ENCODE results near the gene WDR1. TPM values are rescaled to one million over a fixed set of nuclear protein-coding genes. Genes with fewer than 3 reads are reported as not detected.

Gene WDR1
- total RNA-seq, 3 donors from 2014 or later (not counting 1 experiment from before 2014, with no cell fraction given) = 411 to 477 (median 468) TPM

DNA sequence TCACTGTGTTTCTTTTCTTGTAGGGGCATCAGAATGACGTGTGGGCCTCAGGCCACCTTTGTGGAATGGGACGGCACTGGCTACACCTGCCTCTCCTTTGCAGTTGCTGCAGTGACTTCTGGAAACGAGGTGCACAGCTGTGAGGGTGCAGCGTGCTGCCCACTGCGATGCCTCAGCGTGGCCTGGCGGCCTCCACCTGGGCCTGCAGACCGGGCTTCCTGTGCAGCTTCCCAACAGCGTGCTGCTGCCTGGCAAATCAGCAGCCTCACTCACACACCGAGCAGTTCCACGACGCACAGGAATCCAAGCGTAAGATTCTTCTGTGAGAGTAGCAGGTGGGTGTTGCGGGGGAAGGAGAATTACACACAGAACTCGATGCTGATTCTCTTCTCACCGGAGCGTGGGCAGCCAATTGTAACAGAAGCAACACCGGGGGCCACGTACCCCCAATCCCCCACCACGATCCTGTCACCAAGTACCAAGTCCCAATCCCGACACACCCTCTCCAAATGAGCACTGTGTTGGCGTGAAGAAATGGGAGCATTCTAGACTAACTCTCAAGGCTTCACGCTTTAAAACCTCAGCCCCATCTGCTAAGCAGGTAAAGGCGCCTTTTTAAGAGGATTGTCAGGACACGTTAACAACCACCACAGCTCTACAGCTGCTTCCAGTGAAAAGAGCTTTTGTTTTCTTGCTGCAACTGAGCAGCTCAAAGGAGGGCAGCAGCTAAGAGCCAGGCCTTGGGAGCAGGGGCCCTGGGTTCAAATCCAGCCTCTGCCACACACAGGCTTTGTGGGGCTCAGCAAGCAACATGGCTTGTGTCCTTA is 16.9 kb downstream of the WDR1 start:
- Mint-ChIP-seq H3K27me3 (ENCODE audit: low read depth in 2 of 2) (no peaks in the 10 kb centered on the region), H3K9me3 (no peaks in the 10 kb centered on the region), H3K4me3 (peak overlapping the region; percentile 21), H3K4me1 (peaks cover 96 to 99% of the 10 kb centered on the region in 2 donors), H3K27ac (peak overlapping the region; percentile 88 to 99), H3K36me3 (no peaks in the 10 kb centered on the region)
- Histone ChIP-seq H3K27ac (ENCODE audit: low read length) (peak overlapping the region; percentile 63), H3K9me3 (ENCODE audit: control insufficient read depth, insufficient read depth, low read length) (no peaks in the 10 kb centered on the region), H3K4me3 (ENCODE audit: low read length) (no peak overlapping the region), H3K4me1 (ENCODE audit: control insufficient read depth, insufficient read depth, low read length) (peaks cover 91% of the 10 kb centered on the region), H3K36me3 (ENCODE audit: control insufficient read depth, insufficient read depth, low read length) (peaks cover 67% of the 10 kb centered on the region), H3K27me3 (ENCODE audit: control insufficient read depth, insufficient read depth, low read length) (no peaks in the 10 kb centered on the region)
- ATAC-seq = peak in 1 of 3 donors; percentile 1
- intact Hi-C loops (cut with micrococcal nuclease) = loop anchor here (10.0 kb wide), 1 partner anchor 85 kb away; no protein-coding TSS in a partner anchor
- 47% methylated on average over 25 of the region's 25 CpGs for WGBS (ENCODE audit: insufficient coverage)
- peak in 1 of 2 donors; percentile 68 for DNase-seq
- TF ChIP-seq, protein P1, sequence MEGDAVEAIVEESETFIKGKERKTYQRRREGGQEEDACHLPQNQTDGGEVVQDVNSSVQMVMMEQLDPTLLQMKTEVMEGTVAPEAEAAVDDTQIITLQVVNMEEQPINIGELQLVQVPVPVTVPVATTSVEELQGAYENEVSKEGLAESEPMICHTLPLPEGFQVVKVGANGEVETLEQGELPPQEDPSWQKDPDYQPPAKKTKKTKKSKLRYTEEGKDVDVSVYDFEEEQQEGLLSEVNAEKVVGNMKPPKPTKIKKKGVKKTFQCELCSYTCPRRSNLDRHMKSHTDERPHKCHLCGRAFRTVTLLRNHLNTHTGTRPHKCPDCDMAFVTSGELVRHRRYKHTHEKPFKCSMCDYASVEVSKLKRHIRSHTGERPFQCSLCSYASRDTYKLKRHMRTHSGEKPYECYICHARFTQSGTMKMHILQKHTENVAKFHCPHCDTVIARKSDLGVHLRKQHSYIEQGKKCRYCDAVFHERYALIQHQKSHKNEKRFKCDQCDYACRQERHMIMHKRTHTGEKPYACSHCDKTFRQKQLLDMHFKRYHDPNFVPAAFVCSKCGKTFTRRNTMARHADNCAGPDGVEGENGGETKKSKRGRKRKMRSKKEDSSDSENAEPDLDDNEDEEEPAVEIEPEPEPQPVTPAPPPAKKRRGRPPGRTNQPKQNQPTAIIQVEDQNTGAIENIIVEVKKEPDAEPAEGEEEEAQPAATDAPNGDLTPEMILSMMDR (IDR thresholded peaks at IDR 0.05) = no peak

DNA sequence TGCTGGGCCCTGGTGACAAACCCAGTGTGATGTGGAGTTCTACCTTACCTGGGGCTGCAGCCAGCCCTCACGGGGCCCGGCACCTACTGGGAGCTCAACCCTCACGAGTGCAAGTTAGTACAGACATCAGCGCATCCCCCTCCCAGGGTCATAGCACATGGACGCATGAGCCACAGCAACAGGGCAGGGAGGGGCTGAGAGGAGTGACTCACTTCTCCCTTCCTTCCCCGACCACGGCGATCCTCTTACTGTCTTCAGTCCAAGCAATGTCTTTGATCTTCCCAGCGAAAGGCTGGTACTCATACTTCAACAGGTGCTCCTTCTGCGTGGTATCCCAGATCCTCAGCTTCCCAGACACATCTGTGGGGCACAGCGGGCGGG is 17.8 kb downstream of the WDR1 start:
- Mint-ChIP-seq H3K27me3 (ENCODE audit: low read depth in 2 of 2) (no peaks in the 10 kb centered on the region), H3K9me3 (no peaks in the 10 kb centered on the region), H3K4me3 (no peak overlapping the region), H3K4me1 (peaks cover 93 to 99% of the 10 kb centered on the region in 2 donors), H3K36me3 (no peaks in the 10 kb centered on the region), H3K27ac (peak overlapping the region; percentile 88 to 99)
- H3K27ac ChIP-seq (ENCODE audit: low read length) = peak overlapping the region; percentile 53
- intact Hi-C loops (cut with micrococcal nuclease) = loop anchor here (10.0 kb wide), 1 partner anchor 84 kb away; no protein-coding TSS in a partner anchor
- TF ChIP-seq, protein P1 (IDR thresholded peaks at IDR 0.05) = no peak
- H3K4me1 ChIP-seq (ENCODE audit: control insufficient read depth, insufficient read depth, low read length) = peaks cover 92% of the 10 kb centered on the region
- H3K9me3 ChIP-seq (ENCODE audit: control insufficient read depth, insufficient read depth, low read length) = no peaks in the 10 kb centered on the region
- DNase-seq (peak in 1 of 2 donors; percentile 56), ATAC-seq (peak in 1 of 3 donors; percentile 22)
- H3K36me3 ChIP-seq (ENCODE audit: control insufficient read depth, insufficient read depth, low read length) = peaks cover 72% of the 10 kb centered on the region
- no peak overlapping the region for H3K4me3 ChIP-seq (ENCODE audit: low read length)
- no peaks in the 10 kb centered on the region for H3K27me3 ChIP-seq (ENCODE audit: control insufficient read depth, insufficient read depth, low read length)
- 53% methylated on average over 12 of the region's 12 CpGs for WGBS (ENCODE audit: insufficient coverage)

DNA sequence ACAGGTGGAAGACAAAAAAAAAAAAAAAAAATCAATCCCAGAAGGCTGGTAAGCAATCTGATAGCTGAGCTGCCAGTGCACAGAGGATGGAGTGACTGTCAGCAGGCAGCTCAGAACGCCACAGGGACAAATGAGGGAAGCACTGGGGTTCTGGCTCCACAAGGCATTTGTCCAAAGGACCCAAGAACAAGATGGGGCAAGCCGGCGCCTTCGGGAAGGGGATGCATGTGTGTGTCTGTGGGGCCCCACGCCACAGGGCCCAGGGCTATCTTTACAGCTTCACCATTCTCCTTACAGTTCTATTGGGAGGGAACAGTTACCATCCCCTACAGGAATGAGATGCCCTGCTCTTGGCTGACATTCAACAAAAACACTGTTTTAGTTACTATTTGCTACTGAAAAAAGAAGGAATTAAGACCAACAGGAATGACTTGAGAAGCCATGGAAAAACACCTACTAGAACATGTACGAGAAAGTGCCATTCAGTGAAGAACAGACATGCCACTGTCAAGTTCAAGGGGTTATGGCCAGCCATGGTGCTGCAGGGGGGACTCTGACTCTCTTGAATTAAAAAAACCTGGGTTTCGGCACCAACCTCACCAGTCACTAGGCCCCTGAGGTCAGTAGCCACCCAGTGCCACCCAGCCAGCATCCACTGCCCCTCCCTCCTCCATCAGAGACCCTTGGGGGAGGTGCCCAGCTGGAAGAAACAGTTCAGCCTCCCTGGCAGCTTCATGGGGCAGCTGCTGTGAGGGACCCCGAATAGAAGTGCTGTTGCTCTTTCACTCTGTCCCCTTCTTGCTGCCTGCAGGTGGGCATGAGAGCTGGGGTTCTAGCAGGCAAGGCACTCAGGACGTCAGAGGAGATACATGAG is 18.5 kb downstream of the WDR1 start:
- peaks cover 96% of the 10 kb centered on the region for H3K4me1 ChIP-seq (ENCODE audit: control insufficient read depth, insufficient read depth, low read length)
- H3K27me3 ChIP-seq (ENCODE audit: control insufficient read depth, insufficient read depth, low read length) = no peaks in the 10 kb centered on the region
- peaks cover 78% of the 10 kb centered on the region for H3K36me3 ChIP-seq (ENCODE audit: control insufficient read depth, insufficient read depth, low read length)
- 87% methylated on average over 9 of the region's 9 CpGs for whole genome bisulfite sequencing (ENCODE audit: insufficient coverage)
- Mint-ChIP-seq H3K4me1 (peaks cover 96 to 99% of the 10 kb centered on the region in 2 donors), H3K9me3 (no peaks in the 10 kb centered on the region), H3K36me3 (no peaks in the 10 kb centered on the region), H3K27ac (peak overlapping the region; percentile 88 to 99), H3K27me3 (ENCODE audit: low read depth in 2 of 2) (no peaks in the 10 kb centered on the region), H3K4me3 (peak overlapping the region; percentile 76)
- intact Hi-C loops (cut with micrococcal nuclease) = loop anchor here (10.0 kb wide), 1 partner anchor 83 kb away; no protein-coding TSS in a partner anchor
- no peaks in the 10 kb centered on the region for H3K9me3 ChIP-seq (ENCODE audit: control insufficient read depth, insufficient read depth, low read length)
- peak overlapping the region; percentile 79 for H3K27ac ChIP-seq (ENCODE audit: low read length)
- ATAC-seq (no peak), DNase-seq (no peak)
- TF ChIP-seq, protein P1 (IDR thresholded peaks at IDR 0.05) = no peak
- H3K4me3 ChIP-seq (ENCODE audit: low read length) = no peak overlapping the region

Data from natural killer cell (primary cell).